ENCODE data around the gene PSMA1. TPM values are rescaled to one million over a fixed set of nuclear protein-coding genes. Genes with fewer than 3 reads are reported as not detected.

PSMA1 gene
- total and polyA plus RNA-seq, 2 of the 13 experiments (the other 11 are each of a cell fraction or from before 2014, with no cell fraction given): 188 to 229 TPM

GRCh38 chr11:14458377-14458776 is 61.8 kb downstream of the PSMA1 start:
- ChIA-PET CTCF (ENCODE audit: low intra/inter-chr PET ratio, low total read pairs) (no interaction called here), POLR2A (no interaction called here)
- FAIRE-seq (no peak), DNase-seq (ENCODE audit: low spot score) (no peak), ATAC-seq (no peak)
- H3K79me2 ChIP-seq (ENCODE audit: insufficient read depth, low read length): no peaks in the 10 kb centered on the region
- peaks cover 14% of the 10 kb centered on the region for H4K20me1 ChIP-seq (ENCODE audit: insufficient read depth, low read length)
- TF ChIP-seq GMEB2 (CRISPR knock-in tag; IDR thresholded peaks at IDR 0.05; ENCODE audit: low read depth): no peak
- TF ChIP-seq ATF7-NPFF (CRISPR knock-in tag; IDR thresholded peaks at IDR 0.05; ENCODE audit: low read depth): no peak
- no peak for TF ChIP-seq RFXAP (CRISPR knock-in tag; IDR thresholded peaks at IDR 0.05; ENCODE audit: borderline replicate concordance)
- TF ChIP-seq, protein P1, sequence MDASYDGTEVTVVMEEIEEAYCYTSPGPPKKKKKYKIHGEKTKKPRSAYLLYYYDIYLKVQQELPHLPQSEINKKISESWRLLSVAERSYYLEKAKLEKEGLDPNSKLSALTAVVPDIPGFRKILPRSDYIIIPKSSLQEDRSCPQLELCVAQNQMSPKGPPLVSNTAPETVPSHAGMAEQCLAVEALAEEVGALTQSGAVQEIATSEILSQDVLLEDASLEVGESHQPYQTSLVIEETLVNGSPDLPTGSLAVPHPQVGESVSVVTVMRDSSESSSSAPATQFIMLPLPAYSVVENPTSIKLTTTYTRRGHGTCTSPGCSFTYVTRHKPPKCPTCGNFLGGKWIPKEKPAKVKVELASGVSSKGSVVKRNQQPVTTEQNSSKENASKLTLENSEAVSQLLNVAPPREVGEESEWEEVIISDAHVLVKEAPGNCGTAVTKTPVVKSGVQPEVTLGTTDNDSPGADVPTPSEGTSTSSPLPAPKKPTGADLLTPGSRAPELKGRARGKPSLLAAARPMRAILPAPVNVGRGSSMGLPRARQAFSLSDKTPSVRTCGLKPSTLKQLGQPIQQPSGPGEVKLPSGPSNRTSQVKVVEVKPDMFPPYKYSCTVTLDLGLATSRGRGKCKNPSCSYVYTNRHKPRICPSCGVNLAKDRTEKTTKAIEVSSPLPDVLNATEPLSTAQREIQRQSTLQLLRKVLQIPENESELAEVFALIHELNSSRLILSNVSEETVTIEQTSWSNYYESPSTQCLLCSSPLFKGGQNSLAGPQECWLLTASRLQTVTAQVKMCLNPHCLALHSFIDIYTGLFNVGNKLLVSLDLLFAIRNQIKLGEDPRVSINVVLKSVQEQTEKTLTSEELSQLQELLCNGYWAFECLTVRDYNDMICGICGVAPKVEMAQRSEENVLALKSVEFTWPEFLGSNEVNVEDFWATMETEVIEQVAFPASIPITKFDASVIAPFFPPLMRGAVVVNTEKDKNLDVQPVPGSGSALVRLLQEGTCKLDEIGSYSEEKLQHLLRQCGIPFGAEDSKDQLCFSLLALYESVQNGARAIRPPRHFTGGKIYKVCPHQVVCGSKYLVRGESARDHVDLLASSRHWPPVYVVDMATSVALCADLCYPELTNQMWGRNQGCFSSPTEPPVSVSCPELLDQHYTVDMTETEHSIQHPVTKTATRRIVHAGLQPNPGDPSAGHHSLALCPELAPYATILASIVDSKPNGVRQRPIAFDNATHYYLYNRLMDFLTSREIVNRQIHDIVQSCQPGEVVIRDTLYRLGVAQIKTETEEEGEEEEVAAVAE (CRISPR knock-in tag; IDR thresholded peaks at IDR 0.05; ENCODE audit: borderline replicate concordance): no peak
- TF ChIP-seq ZNF788 (CRISPR knock-in tag; IDR thresholded peaks at IDR 0.05; ENCODE audit: borderline replicate concordance): no peak
- TF ChIP-seq HIVEP1 (CRISPR knock-in tag; IDR thresholded peaks at IDR 0.05): no peak
- no peak for TF ChIP-seq DR1 (CRISPR knock-in tag; IDR thresholded peaks at IDR 0.05)
- no peak for TF ChIP-seq ZBTB42 (CRISPR knock-in tag; IDR thresholded peaks at IDR 0.05)
- TF ChIP-seq ZNF253 (CRISPR knock-in tag; IDR thresholded peaks at IDR 0.05; ENCODE audit: borderline replicate concordance): no peak
- in situ Hi-C loops (cut with HindIII; ENCODE audit: extremely low pct_ligation_motif_present, low pct_unique_long_range_greater_than_20kb): no loop called here
- H3K9me3 ChIP-seq (ENCODE audit: low read length): no peaks in the 10 kb centered on the region
- 97% methylated on average over 3 of the region's 3 CpGs for WGBS (ENCODE audit: low lambda C conversion rate)
- H3K4me1 ChIP-seq (ENCODE audit: insufficient read depth, low read length): no peaks in the 10 kb centered on the region
- H3K27me3 ChIP-seq (ENCODE audit: control insufficient read depth in 1 of 2, insufficient read depth in 2 of 2, low read length in 2 of 2): no peaks in the 10 kb centered on the region
- peaks cover 10 to 45% of the 10 kb centered on the region in 2 experiments for H3K36me3 ChIP-seq (replicated peaks in 1 of 2; ENCODE audit: control insufficient read depth in 1 of 2, insufficient read depth in 2 of 2, low read length in 2 of 2)
- H3K4me3 ChIP-seq (replicated peaks in 1 of 3; ENCODE audit: insufficient read depth in 1 of 3, low read depth in 2 of 3, low read length in 3 of 3): no peak overlapping the region
- no peak overlapping the region for H2AFZ ChIP-seq (ENCODE audit: low read length)
- H3K9ac ChIP-seq (ENCODE audit: insufficient read depth, low read depth, low read length): no peak overlapping the region
- no TSS peak for BruUV-seq (replicated peaks)
- H3K27ac ChIP-seq (ENCODE audit: extremely low read length, insufficient read depth, low read length): no peak overlapping the region
- no peak overlapping the region for H3K4me2 ChIP-seq (ENCODE audit: low read depth, low read length)
- intact Hi-C loops (cut with micrococcal nuclease; ENCODE audit: unreplicated experiment): no loop called here
